NCI-H748 (cell line): ENCODE data around the gene GAD2.

Experiments
- DNase-seq: peaks from one replicate; lab custom pipeline; 2025; ENCODE audit not compliant: unreplicated experiment; lab: John Stamatoyannopoulos, UW

Gene GAD2

GRCh38 chr10:26221541-26221940 lies 5.0 kb downstream of the GAD2 start:
- DNase-seq, result no peak

DNA sequence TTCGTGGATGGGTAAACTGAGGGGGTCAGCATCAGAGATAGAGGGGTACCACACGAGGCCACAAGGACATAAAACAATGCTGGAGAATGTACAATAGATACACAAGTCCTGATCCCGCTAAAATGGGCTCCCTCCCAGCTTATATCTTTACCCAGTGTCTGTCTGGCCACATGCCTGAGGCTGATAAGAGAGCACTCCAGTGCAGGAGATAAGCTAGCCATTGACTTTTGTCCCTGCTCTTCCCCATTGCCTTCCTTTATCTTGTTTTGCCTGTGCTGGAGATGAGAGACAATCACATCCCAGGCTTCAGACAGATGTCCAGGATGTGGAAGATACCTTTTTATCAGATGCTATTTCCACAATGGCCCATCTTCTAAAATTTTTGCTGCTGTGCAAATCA lies 6.0 kb downstream of the GAD2 start:
- DNase-seq, result no peak

DNA sequence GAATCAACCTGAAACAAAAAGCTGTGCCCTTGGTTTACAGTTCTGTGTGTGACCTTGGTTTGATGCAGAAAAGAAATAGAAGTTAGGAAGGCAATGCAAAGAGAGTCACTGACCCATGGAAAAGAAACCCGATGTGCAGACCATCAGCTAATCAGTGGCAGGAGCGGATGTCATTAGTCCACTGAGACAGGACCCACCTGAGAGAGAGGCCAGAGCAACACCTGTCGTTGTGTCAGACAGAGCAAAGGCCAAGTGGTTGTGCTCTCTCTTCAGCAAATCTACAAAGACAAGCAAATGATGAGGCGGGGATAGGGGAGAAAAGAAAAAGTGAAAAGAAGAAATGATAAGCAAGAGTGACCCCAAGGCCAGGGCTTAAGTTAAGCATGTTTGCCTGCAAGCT lies 8.7 kb downstream of the GAD2 start:
- DNase-seq, result peak; percentile 58

GRCh38 chr10:26227786-26228185 lies 11.2 kb downstream of the GAD2 start:
- no peak for DNase-seq

- DNase-seq, result no peak
Observed at GRCh38 chr10:26232174-26232573, 15.6 kb downstream of the GAD2 start.

- no peak for DNase-seq
Observed at GRCh38 chr10:26235761-26236160, 19.2 kb downstream of the GAD2 start.

GRCh38 chr10:26238378-26238777 lies 21.8 kb downstream of the GAD2 start:
- DNase-seq, result no peak

DNA sequence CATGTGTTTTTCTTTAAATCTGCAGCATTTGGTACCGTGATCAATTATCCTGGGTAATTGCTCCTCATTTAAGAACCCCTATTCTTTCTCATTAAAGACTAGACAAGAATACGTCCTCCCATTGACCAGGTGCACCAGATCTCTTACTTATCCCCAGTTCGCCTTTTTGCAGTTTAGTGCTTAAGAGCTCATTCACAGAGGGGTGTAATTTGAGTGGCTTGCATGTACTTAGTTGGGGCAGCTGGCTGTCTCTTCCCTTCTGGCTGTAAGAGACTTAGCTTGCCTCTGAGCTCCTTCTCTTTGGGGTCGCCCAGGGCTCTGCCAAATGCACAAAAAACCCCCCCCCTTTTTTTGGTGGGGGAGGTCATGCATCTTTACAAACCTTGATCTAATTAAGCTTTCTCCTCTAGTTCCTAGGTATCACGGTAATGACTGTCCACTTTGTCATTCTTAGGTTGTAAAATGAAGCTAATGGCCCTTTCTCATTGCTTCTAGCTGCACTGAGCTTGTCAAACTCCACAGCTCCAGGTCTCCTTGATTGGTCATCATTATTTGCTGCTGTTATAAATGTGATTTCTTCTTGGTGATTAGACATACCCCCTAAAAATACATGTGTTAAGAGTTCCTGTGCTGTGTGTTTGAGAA lies 26.3 kb downstream of the GAD2 start:
- DNase-seq, result peak; percentile 87

GRCh38 chr10:26243351-26243720 lies 26.8 kb downstream of the GAD2 start:
- DNase-seq, result peak; percentile 65

DNA sequence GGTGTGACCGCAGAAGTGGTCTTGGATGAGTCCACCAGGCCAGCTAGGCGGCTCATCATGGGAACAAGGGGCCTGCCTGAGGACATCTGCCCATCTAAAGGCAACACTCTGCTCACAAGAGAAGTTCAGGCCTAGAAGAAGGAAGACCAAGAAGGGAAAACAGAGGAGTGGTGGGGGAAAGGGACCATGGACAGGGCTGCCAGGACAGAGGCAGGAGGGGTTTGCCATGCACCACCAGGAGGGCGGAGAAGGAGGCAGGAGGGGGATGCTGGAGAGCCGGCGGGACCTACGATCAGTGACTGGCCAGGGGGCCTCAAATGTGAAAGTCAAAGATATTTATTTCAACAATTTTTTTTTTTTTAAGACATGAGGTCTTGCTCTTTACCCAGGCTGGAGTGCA lies 33.1 kb downstream of the GAD2 start:
- DNase-seq, result no peak

DNA sequence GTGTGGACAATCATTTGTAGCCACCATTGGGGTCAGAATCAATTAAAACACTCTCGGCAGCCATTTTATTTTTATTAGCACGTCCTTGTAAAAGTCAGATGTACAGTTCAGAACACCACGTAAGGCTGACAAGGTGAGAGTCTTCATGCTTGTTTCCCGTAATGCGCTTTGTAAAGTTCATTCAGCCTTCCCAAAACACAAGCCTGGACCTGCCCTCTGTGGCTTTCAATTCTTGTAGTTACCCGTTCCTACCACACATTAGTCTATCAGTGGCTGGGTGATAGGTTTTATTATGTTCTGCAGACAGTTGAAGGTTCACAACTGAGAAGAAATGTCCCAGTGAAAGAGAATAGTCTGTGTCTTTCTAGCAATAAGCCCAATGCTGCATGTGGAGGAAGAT lies 35.4 kb downstream of the GAD2 start:
- DNase-seq, result no peak

DNA sequence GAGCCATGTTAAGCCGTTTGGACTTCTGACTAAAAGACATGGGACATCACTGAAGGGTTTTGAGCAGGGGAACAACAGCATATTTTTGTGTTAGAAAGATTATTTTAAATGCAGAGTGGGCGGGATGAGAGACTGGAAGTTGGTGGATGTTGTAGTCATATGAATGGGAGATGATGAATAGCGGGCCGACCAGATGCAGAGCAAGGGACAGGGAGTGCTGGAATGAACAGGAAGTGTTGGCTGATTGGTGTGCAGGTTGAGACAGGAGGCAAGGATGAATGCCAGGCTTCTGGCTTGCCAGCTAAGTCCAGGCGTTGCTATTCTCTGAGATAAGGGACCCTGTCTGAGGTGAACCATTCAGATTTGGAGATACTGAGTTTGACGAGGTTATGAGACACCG lies 38.0 kb downstream of the GAD2 start:
- no peak for DNase-seq

DNA sequence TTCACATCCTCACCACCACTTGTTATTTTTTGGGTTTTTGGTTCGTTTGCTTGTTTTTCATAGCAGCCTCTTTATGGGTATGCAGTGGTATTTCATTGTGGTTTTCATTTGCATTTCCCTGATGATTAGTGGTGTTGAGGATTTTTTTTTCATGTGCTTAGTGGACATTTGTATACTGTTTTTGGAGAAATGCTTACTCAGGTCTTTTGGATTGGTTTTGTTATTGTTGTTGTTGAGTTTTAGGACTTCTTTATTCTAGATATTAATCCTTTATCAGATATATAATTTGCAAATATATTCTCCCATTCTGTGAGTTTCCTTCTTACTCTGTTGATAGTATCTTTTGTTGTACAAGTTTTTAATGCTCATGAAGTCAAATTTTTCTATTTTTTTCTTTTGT lies 42.8 kb downstream of the GAD2 start:
- DNase-seq, result no peak

DNA sequence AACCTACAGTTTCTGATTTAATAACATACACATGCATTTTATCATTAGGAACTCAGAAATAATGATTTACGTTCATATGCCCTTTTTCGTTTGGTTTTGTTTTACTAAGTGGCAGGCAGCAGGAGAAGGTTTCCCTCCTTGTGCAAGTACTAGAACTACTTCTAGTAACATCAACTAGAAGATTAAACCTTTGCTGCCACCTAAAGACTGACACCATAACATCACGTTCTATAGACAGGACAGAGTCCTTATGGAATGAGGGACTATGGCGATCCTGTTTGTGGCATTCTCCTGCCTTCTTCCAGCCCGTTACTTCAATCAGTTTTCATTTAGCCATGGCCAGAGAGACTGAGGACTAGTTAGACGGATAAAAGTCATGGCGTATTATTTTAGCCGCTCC lies 53.2 kb downstream of the GAD2 start:
- peak; percentile 76 for DNase-seq

DNA sequence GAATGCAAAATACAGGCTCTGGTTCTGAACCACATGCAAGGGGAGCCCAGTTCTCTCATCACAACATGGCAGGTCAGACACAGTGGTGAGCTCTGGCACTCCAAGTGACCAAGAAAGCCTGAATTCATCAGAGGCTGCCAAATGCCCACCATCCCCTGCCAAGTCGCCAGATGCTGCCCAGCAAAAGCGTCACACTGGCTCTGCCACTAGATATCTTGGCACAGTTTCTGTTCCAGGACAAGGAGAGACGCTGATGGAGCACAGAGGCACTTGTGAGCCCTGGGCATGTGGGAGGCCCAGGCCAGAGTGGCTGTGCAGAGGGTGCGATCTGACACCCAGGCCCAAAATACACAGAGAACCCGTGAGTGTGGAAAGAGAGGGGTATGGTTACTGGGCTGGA lies 57.8 kb downstream of the GAD2 start:
- DNase-seq, result no peak

DNA sequence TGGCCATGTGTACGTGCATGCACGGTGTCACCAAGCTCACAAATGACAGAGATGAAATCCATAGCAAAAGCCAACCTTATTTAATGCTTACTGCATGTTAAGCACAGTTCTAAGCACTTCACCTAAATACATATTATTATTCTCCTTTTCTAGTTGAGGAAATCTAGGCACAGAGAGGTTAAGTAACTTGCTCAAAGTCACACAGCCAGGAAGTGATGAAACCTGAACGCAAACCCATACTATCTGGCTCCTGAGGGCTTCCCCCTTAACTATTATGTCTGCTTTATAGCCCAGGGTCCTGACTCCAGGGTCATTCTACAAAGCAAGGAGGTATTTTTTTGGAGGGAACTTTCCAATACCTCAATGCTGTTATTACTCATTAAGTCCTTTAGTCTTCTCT lies 61.7 kb downstream of the GAD2 start:
- DNase-seq, result no peak

GRCh38 chr10:26290236-26290635 lies 73.7 kb downstream of the GAD2 start:
- no peak for DNase-seq

DNA sequence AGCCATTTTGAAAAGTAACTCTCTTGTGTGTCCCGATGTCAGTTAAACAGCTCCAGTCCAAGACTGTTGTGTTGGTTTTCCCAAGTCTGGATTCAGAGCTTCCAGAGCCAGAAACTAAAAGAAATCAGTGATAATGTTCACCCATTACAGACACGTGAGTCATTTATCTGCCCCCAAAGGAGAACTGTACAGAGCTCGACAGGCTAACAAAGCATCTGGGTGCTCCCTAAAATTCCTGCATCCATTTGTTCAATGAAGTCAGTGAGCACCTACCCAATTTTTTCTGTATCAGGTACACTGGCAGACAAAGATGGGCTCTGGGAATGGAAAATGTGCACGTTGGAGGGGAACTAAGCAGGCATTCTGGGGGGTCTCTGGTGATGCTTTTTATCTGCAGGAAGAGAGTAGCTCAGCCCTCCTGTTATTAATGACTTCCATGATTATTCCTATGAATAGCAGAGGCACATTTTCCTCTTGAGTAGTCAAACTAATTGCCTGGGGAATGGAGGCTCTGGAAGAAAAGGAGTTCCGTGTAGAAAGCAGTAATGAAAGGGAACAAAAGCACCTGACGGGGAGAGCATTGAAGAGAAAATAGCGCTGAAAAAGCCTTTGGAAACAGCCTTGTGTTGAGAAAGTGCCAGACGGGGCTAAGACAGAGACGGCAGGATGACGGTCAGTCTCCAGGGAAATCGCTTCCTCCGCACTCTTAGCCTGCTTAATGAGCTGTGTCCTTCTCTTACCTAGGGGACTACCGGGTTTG lies 75.3 kb downstream of the GAD2 start:
- DNase-seq, result peak; percentile 47

DNA sequence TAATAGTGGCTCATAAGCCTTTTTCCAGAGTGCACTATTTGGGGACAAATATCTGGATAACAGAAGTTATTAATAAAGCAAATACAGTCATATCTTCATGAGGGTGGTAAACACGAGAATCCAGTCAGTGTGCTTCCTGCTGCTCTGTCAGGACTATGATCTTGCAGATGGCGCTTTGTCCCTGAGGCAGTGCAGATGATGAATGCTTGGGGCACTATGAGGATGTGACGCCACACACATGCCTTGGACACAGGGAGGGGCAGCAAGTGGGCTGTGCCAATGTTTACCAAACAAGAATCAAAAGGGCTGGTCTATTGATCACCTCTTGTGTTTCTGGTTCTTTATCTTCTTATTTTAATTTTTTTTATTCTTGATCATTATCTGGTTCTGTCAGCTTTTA lies 79.8 kb downstream of the GAD2 start:
- peak; percentile 5 for DNase-seq

DNA sequence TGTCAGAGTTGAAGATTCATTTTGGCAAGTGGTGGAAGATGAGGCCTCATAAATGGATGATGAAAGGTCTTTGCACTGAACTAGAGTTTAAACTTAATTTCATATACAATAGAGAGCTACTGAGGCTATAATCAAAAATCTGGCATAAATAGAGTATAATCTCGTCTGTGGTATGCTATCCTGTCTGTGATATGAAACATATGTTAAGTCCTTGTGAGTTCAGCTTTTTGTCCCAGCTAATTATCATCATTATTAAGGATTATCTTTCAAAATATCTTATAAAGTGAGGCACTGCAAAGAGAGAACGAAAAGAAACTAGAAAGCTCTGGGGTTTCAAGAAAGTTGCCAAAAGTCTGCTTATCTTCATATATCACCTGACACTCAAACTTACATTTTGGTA lies 83.4 kb downstream of the GAD2 start:
- no peak for DNase-seq

DNA sequence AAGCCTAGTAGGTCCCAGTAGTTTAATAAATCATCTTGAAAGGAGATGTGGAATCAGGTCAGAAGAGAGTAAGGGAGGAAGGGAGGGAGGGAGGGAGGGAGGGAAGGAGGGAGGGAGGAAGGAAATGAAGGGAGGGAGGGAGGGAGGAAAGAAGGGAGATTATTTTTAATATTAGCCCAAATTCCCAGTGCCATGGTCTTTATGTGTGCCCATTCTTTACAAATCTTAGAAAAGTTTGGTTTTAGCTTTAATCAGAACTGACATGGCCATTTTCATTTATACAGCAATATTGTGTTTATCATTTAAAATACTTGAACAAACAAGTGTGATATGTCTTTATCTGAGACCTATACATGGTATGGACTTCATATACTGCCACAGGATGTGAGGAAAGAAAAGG lies 86.8 kb downstream of the GAD2 start:
- DNase-seq, result no peak

- DNase-seq, result peak; percentile 47
Observed at GRCh38 chr10:26310361-26310760, 93.8 kb downstream of the GAD2 start.

GRCh38 chr10:26311383-26311940 lies 94.9 kb downstream of the GAD2 start:
- no peak for DNase-seq
